Esophagus (tissue), 2 donors: Measurements from ENCODE around the gene SNX14. TPM values are rescaled to one million over a fixed set of nuclear protein-coding genes. Genes with fewer than 3 reads are reported as not detected.

Source experiments
- H3K27ac ChIP-seq, 2 donors: one replicate each; pipeline ENCODE4 v1.5.1; 2013; ENCODE audit warnings: low read depth in 2 of 2, mild to moderate bottlenecking in 2 of 2, inconsistent platforms in 1 of 2, low read length in 1 of 2, moderate library complexity in 1 of 2
- H3K27me3 ChIP-seq, 2 donors: one replicate each; pipeline ENCODE4 v1.6.1; 2013; ENCODE audit warnings: low read length in 2 of 2, control low read depth in 1 of 2, mild to moderate bottlenecking in 1 of 2; ENCODE audit not compliant: insufficient read depth in 2 of 2, control insufficient read depth in 1 of 2
- H3K36me3 ChIP-seq, 2 donors: one replicate each; pipeline ENCODE4 v1.6.1; 2013; ENCODE audit warnings: low read length in 1 of 2; ENCODE audit not compliant: control insufficient read depth in 2 of 2, insufficient read depth in 2 of 2
- H3K4me1 ChIP-seq, 2 donors: one replicate each; pipeline ENCODE4 v1.6.1; 2013; ENCODE audit warnings: low read length in 1 of 2; ENCODE audit not compliant: control insufficient read depth in 2 of 2, insufficient read depth in 2 of 2
- H3K4me3 ChIP-seq, 2 donors: one replicate each; pipeline ENCODE4 v1.5.1; 2013; ENCODE audit warnings: low read length in 2 of 2, mild to moderate bottlenecking in 2 of 2, low read depth in 1 of 2, moderate library complexity in 1 of 2
- H3K9me3 ChIP-seq, 2 donors: one replicate each; pipeline ENCODE4 v1.6.1; 2013; ENCODE audit warnings: mild to moderate bottlenecking in 2 of 2, low read depth in 1 of 2, low read length in 1 of 2, moderate library complexity in 1 of 2; ENCODE audit not compliant: control insufficient read depth in 2 of 2, insufficient read depth in 1 of 2
- WGBS, 2 donors: extraction: QIAGEN DNeasy Blood & Tissue Kit; methylation state at CpG; one replicate each; pipeline ENCODE4 v1.1.7; 2013; 5-methylcytosine and 5-hydroxymethylcytosine counted together
- polyA plus RNA-seq, 2 donors: library from polyadenylated mRNA; stranded (reverse); fragments of 200-250 nt; gene quantifications; one replicate each; pipeline ENCODE4 v1.2.3, GENCODE V29; 2013
- donor health status: healthy with polysubstance abuse.
- donor health status: Bipolar disorder and iron deficiency.

The SNX14 gene
- polyA plus RNA-seq, 2 donors, result 26.2 to 47.7 TPM

GRCh38 chr6:85490516-85491248, 103.0 kb downstream of the SNX14 start:
- Histone ChIP-seq H3K27ac (no peak overlapping the region), H3K4me3 (no peak overlapping the region), H3K9me3 (no peaks in the 10 kb centered on the region), H3K36me3 (no peaks in the 10 kb centered on the region), H3K4me1 (no peaks in the 10 kb centered on the region), H3K27me3 (no peaks in the 10 kb centered on the region)
- WGBS, 2 donors, result 78 to 79% methylated on average over 6 of the region's 6 CpGs

GRCh38 chr6:85484948-85485347, 108.7 kb downstream of the SNX14 start:
- H3K4me1 ChIP-seq, result no peaks in the 10 kb centered on the region
- H3K4me3 ChIP-seq, result no peak overlapping the region
- H3K9me3 ChIP-seq, result no peaks in the 10 kb centered on the region
- no peaks in the 10 kb centered on the region for H3K27me3 ChIP-seq
- no peaks in the 10 kb centered on the region for H3K36me3 ChIP-seq
- WGBS, 2 donors, result 84 to 91% methylated on average over 5 of the region's 5 CpGs
- no peak overlapping the region for H3K27ac ChIP-seq

- WGBS, 2 donors, result 75 to 83% methylated on average over 4 of the region's 4 CpGs
- no peaks in the 10 kb centered on the region for H3K36me3 ChIP-seq
These were observed 109.8 kb downstream of the SNX14 start for GRCh38 chr6:85483846-85484245.

GRCh38 chr6:85482905-85483700, 110.6 kb downstream of the SNX14 start:
- no peak overlapping the region for H3K4me3 ChIP-seq
- H3K4me1 ChIP-seq, result no peaks in the 10 kb centered on the region
- H3K36me3 ChIP-seq, result no peaks in the 10 kb centered on the region
- no peak overlapping the region for H3K27ac ChIP-seq
- H3K27me3 ChIP-seq, result no peaks in the 10 kb centered on the region
- WGBS, 2 donors, result 27 to 30% methylated on average over 10 of the region's 10 CpGs
- no peaks in the 10 kb centered on the region for H3K9me3 ChIP-seq

More at GRCh38 chr6:85483846-85484245, 109.8 kb downstream of the SNX14 start:
- H3K9me3 ChIP-seq, result no peaks in the 10 kb centered on the region
- H3K27me3 ChIP-seq, result no peaks in the 10 kb centered on the region
- H3K27ac ChIP-seq, result no peak overlapping the region
- no peaks in the 10 kb centered on the region for H3K4me1 ChIP-seq
- no peak overlapping the region for H3K4me3 ChIP-seq

GRCh38 chr6:85482206-85482904, 111.3 kb downstream of the SNX14 start:
- Histone ChIP-seq H3K27ac (no peak overlapping the region), H3K4me1 (no peaks in the 10 kb centered on the region), H3K36me3 (no peaks in the 10 kb centered on the region), H3K4me3 (no peak overlapping the region), H3K9me3 (no peaks in the 10 kb centered on the region), H3K27me3 (no peaks in the 10 kb centered on the region)
- WGBS, 2 donors, result 70 to 82% methylated on average over 8 of the region's 8 CpGs

- H3K27me3 ChIP-seq, result no peaks in the 10 kb centered on the region
- no peak overlapping the region for H3K4me3 ChIP-seq
- no peaks in the 10 kb centered on the region for H3K4me1 ChIP-seq
- H3K27ac ChIP-seq, result no peak overlapping the region
- H3K36me3 ChIP-seq, result no peaks in the 10 kb centered on the region
- peaks cover 3 to 5% of the 10 kb centered on the region in 2 donors for H3K9me3 ChIP-seq
- WGBS, 2 donors, result 92 to 97% methylated on average over 1 of the region's 1 CpG
These were observed 114.5 kb downstream of the SNX14 start for GRCh38 chr6:85479208-85479607.

GRCh38 chr6:85476532-85476931, 117.1 kb downstream of the SNX14 start:
- no peak overlapping the region for H3K27ac ChIP-seq
- H3K27me3 ChIP-seq, result peaks cover 0 to 2% of the 10 kb centered on the region in 2 donors
- no peaks in the 10 kb centered on the region for H3K36me3 ChIP-seq
- peaks cover 3 to 5% of the 10 kb centered on the region in 2 donors for H3K9me3 ChIP-seq
- H3K4me3 ChIP-seq, result no peak overlapping the region
- 87 to 93% methylated on average over 4 of the region's 4 CpGs for WGBS, 2 donors
- no peaks in the 10 kb centered on the region for H3K4me1 ChIP-seq

- H3K4me1 ChIP-seq, result no peaks in the 10 kb centered on the region
- no peaks in the 10 kb centered on the region for H3K36me3 ChIP-seq
- WGBS, 2 donors, result 67 to 78% methylated on average over 1 of the region's 1 CpG
- H3K27me3 ChIP-seq, result peaks cover 0 to 2% of the 10 kb centered on the region in 2 donors
- H3K27ac ChIP-seq, result no peak overlapping the region
- H3K9me3 ChIP-seq, result peaks cover 3 to 5% of the 10 kb centered on the region in 2 donors
- H3K4me3 ChIP-seq, result no peak overlapping the region
These were observed 119.9 kb downstream of the SNX14 start for GRCh38 chr6:85473748-85474147.

GRCh38 chr6:85472744-85473143, 120.9 kb downstream of the SNX14 start:
- H3K4me1 ChIP-seq, result no peaks in the 10 kb centered on the region
- whole genome bisulfite sequencing, 2 donors, result 66 to 69% methylated on average over 1 of the region's 1 CpG

More at GRCh38 chr6:85472744-85473143, 120.9 kb downstream of the SNX14 start:
- no peaks in the 10 kb centered on the region for H3K36me3 ChIP-seq
- peaks cover 0 to 2% of the 10 kb centered on the region in 2 donors for H3K27me3 ChIP-seq
- H3K4me3 ChIP-seq, result no peak overlapping the region
- H3K27ac ChIP-seq, result no peak overlapping the region
- H3K9me3 ChIP-seq, result peaks cover 3 to 5% of the 10 kb centered on the region in 2 donors
